ENCODE measurements around the gene SLC36A1. TPM values are rescaled to one million over a fixed set of nuclear protein-coding genes. Genes with fewer than 3 reads are reported as not detected.
"Not testable (repeated sequence)": the region's sequence is repeated elsewhere in the genome, so short reads cannot be mapped to it uniquely, and the experiment has no call there.

Gene SLC36A1
- total and polyA plus RNA-seq, 11 donors, result 1.2 to 18.8 (median 2.8) TPM

DNA sequence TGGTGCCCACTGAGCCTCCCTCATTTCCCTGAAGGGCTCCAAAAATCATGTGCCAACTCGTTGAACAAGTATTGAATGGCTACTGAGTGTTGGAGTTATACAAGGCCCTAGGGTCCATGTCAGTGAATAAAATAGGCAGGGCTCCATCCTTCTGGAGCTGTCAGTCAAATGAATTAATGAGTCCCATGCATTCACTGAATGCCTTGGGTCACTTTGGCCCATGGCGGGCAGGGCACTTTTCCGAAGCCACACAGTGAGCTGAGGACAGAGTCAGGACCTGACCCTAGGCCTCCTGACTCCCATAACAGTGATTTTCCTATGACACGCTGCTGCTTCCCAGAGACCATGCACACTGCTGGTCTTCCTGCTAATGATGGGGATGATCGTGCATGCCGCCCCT, 27.3 kb upstream of the SLC36A1 start:
- H3K27ac ChIP-seq, result no peak overlapping the region
- no peak for TF ChIP-seq POLR2A (IDR thresholded peaks at IDR 0.05)
- no peak for TF ChIP-seq CTCF (IDR thresholded peaks at IDR 0.05)
- peaks cover 0 to 5% (median 0%) of the 10 kb centered on the region in 9 donors for H3K27me3 ChIP-seq
- H3K4me3 ChIP-seq, result no peak overlapping the region
- intact Hi-C loops (cut with DNase I), result no loop called here
- DNase-seq (no peak), ATAC-seq (no peak)
- no peaks in the 10 kb centered on the region for H3K36me3 ChIP-seq
- no peaks in the 10 kb centered on the region for H3K4me1 ChIP-seq
- H3K9me3 ChIP-seq, result peaks cover 0 to 14% (median 3%) of the 10 kb centered on the region in 12 donors
- 88 to 93% (median 89%) methylated on average over 4 to 6 of the region's 6 CpGs for WGBS, 4 donors

- Histone ChIP-seq H3K36me3 (no peaks in the 10 kb centered on the region), H3K9me3 (no peaks in the 10 kb centered on the region), H3K27me3 (peaks cover 0 to 5% (median 0%) of the 10 kb centered on the region in 9 donors), H3K4me1 (no peaks in the 10 kb centered on the region), H3K4me3 (no peak overlapping the region), H3K27ac (no peak overlapping the region)
- ATAC-seq, result no peak
- TF ChIP-seq CTCF (IDR thresholded peaks at IDR 0.05), result no peak
- TF ChIP-seq POLR2A (IDR thresholded peaks at IDR 0.05), result no peak
- DNase-seq, result no peak
- WGBS, 4 donors, result 24 to 33% (median 27%) methylated on average over 5 to 8 of the region's 8 CpGs
- intact Hi-C loops (cut with DNase I), result no loop called here
Observed at GRCh38 chr5:151424892-151425523, 22.4 kb upstream of the SLC36A1 start.

GRCh38 chr5:151426347-151426746, 21.1 kb upstream of the SLC36A1 start:
- DNase-seq; H3K36me3 ChIP-seq; ATAC-seq; H3K9me3 ChIP-seq; H3K4me1 ChIP-seq; H3K27ac ChIP-seq; H3K4me3 ChIP-seq; intact Hi-C loops (cut with DNase I); H3K27me3 ChIP-seq: not testable (repeated sequence)
- WGBS, 4 donors, result 45 to 64% (median 50%) methylated on average over 6 of the region's 6 CpGs

- Histone ChIP-seq H3K4me1 (no peaks in the 10 kb centered on the region), H3K27ac (no peak overlapping the region), H3K27me3 (peaks cover 0 to 5% (median 0%) of the 10 kb centered on the region in 9 donors), H3K9me3 (no peaks in the 10 kb centered on the region), H3K36me3 (no peaks in the 10 kb centered on the region), H3K4me3 (no peak overlapping the region)
- WGBS, 4 donors, result 61 to 83% (median 70%) methylated on average over 2 of the region's 2 CpGs
- DNase-seq (no peak), ATAC-seq (no peak)
- intact Hi-C loops (cut with DNase I), result no loop called here
- TF ChIP-seq CTCF (IDR thresholded peaks at IDR 0.05) (no peak), POLR2A (IDR thresholded peaks at IDR 0.05) (no peak)
Observed at GRCh38 chr5:151427258-151427657, 20.1 kb upstream of the SLC36A1 start.

- DNase-seq (no peak), ATAC-seq (no peak)
- Histone ChIP-seq H3K36me3 (no peaks in the 10 kb centered on the region), H3K27me3 (no peaks in the 10 kb centered on the region), H3K9me3 (no peaks in the 10 kb centered on the region), H3K4me1 (no peaks in the 10 kb centered on the region), H3K4me3 (no peak overlapping the region), H3K27ac (no peak overlapping the region)
- WGBS, 4 donors, result 96 to 100% (median 99%) methylated on average over 1 of the region's 1 CpG
- intact Hi-C loops (cut with DNase I), result no loop called here
- TF ChIP-seq POLR2A (IDR thresholded peaks at IDR 0.05) (no peak), CTCF (IDR thresholded peaks at IDR 0.05) (no peak)
Observed at GRCh38 chr5:151430731-151431130, 16.7 kb upstream of the SLC36A1 start.

All from heart left ventricle (tissue), 16 donors.